Esophagus squamous epithelium (tissue), 5 donors: ENCODE data around the gene CC2D1B. TPM values are rescaled to one million over a fixed set of nuclear protein-coding genes. Genes with fewer than 3 reads are reported as not detected.
A peak's percentile ranks its signal among the peaks of the same experiment; 100 is the strongest.
"Not testable (repeated sequence)": the region's sequence is repeated elsewhere in the genome, so short reads cannot be mapped to it uniquely, and the experiment has no call there.

Experiments used
- DNase-seq: peaks from one replicate; lab custom pipeline; 2025; lab: John Stamatoyannopoulos, UW
- H3K27ac ChIP-seq, 4 donors: fragments of 200-600 bp; sonication (generic); one replicate each; pipeline ENCODE4 v1.5.1; 2016 to 2019; ENCODE audit warnings: mild to moderate bottlenecking in 1 of 4
- H3K27me3 ChIP-seq, 4 donors: fragments of 200-600 bp; sonication (generic); 1 replicate in 3 of 4; 2 replicates in 1 of 4; pipeline versions ENCODE4 v1.5.1 to v1.6.0; 2017 to 2021; ENCODE audit warnings: antibody characterized with exemption in 1 of 4
- H3K36me3 ChIP-seq, 3 donors: fragments of 200-600 bp; sonication (generic); one replicate each; pipeline ENCODE4 v1.5.1; 2016 to 2019
- H3K4me1 ChIP-seq, 3 donors: fragments of 200-600 bp; sonication (generic); one replicate each; pipeline ENCODE4 v1.5.1; 2017 to 2019
- H3K4me3 ChIP-seq, 4 donors: fragments of 200-600 bp; sonication (generic); 1 replicate in 3 of 4; 2 replicates in 1 of 4; pipeline ENCODE4 v1.5.1; 2016 to 2019; ENCODE audit warnings: mild to moderate bottlenecking in 2 of 4, moderate library complexity in 1 of 4
- H3K9me3 ChIP-seq, 3 donors: fragments of 200-600 bp; sonication (generic); one replicate each; pipeline ENCODE4 v1.5.1; 2016 to 2019
- CTCF ChIP-seq, 6 experiments: fragments of 450-650 bp in 4 of 6; fragments of 200-600 bp in 2 of 6; sonication (generic) in 2 of 6; IDR thresholded peaks; one replicate each; pipeline ENCODE4 v1.5.1; 2016 to 2019; ENCODE audit warnings: antibody characterized with exemption in 6 of 6, mild to moderate bottlenecking in 4 of 6, moderate library complexity in 4 of 6
- POLR2A ChIP-seq, 4 donors: fragments of 450-650 bp; IDR thresholded peaks; one replicate each; pipeline ENCODE4 v1.6.1; 2017; ENCODE audit warnings: antibody characterized with exemption in 4 of 4, mild to moderate bottlenecking in 4 of 4, moderate library complexity in 3 of 4
- WGBS, 2 donors: methylation state at CpG; one replicate each; pipeline ENCODE4 v1.1.5; 2018; 5-methylcytosine and 5-hydroxymethylcytosine counted together
- intact Hi-C: fragments of 100-400 bp; cut with DNase I; formaldehyde crosslinking; loops from one replicate; pipeline ENCODE4 v1.15.0; 2022
- total RNA-seq, 4 donors: library from RNA; depleted of rRNA; stranded (reverse); fragments of >200 nt; gene quantifications; one replicate each; pipeline ENCODE4 v1.1.0, GENCODE V29; 2016
- donor health status: DM: yes; HTN: yes; CAD: no.

Gene CC2D1B
- total RNA-seq, 4 donors from 2014 or later = 16.9 to 21.2 (median 18.3) TPM

GRCh38 chr1:52393174-52393573 lies 27.2 kb upstream of the CC2D1B start:
- no peaks in the 10 kb centered on the region for H3K9me3 ChIP-seq
- H3K4me1 ChIP-seq = no peaks in the 10 kb centered on the region
- DNase-seq = no peak
- H3K27ac ChIP-seq = no peak overlapping the region
- H3K4me3 ChIP-seq = no peak overlapping the region
- no peaks in the 10 kb centered on the region for H3K27me3 ChIP-seq
- TF ChIP-seq POLR2A (IDR thresholded peaks at IDR 0.05) (no peak), CTCF (IDR thresholded peaks at IDR 0.05) (no peak)
- 88 to 93% methylated on average over 5 of the region's 5 CpGs for WGBS, 2 donors
- peaks cover 0 to 13% (median 0%) of the 10 kb centered on the region in 3 donors for H3K36me3 ChIP-seq
- intact Hi-C loops = no loop called here

- no peaks in the 10 kb centered on the region for H3K9me3 ChIP-seq
- H3K27me3 ChIP-seq = no peaks in the 10 kb centered on the region
- H3K4me1 ChIP-seq = peaks cover 0 to 7% (median 0%) of the 10 kb centered on the region in 3 donors
- WGBS, 2 donors = 27 to 46% methylated on average over 2 to 5 of the region's 5 CpGs
- H3K27ac ChIP-seq = peak overlapping the region in 2 of 4 donors; percentile 16 to 34
- intact Hi-C loops = no loop called here
- peaks cover 0 to 24% (median 0%) of the 10 kb centered on the region in 3 donors for H3K36me3 ChIP-seq
- no peak for TF ChIP-seq POLR2A (IDR thresholded peaks at IDR 0.05)
- no peak for TF ChIP-seq CTCF (IDR thresholded peaks at IDR 0.05)
- no peak for DNase-seq
- H3K4me3 ChIP-seq = no peak overlapping the region
Measured at GRCh38 chr1:52386458-52386857, 20.5 kb upstream of the CC2D1B start.

- Histone ChIP-seq H3K27ac (no peak overlapping the region), H3K27me3 (no peaks in the 10 kb centered on the region)
- no peak for TF ChIP-seq CTCF (IDR thresholded peaks at IDR 0.05)
- no peak for TF ChIP-seq POLR2A (IDR thresholded peaks at IDR 0.05)
Measured at GRCh38 chr1:52385376-52385775, 19.4 kb upstream of the CC2D1B start.

GRCh38 chr1:52369851-52370250 lies 3.8 kb upstream of the CC2D1B start:
- H3K4me3 ChIP-seq, H3K27ac ChIP-seq, H3K9me3 ChIP-seq, intact Hi-C loops, DNase-seq, H3K27me3 ChIP-seq: not testable (repeated sequence)
- Histone ChIP-seq H3K36me3 (peaks cover 0 to 18% (median 0%) of the 10 kb centered on the region in 3 donors), H3K4me1 (peaks cover 15 to 37% (median 17%) of the 10 kb centered on the region in 3 donors)
- 54 to 73% methylated on average over 1 of the region's 1 CpG for WGBS, 2 donors

More at GRCh38 chr1:52385376-52385775, 19.4 kb upstream of the CC2D1B start:
- Histone ChIP-seq H3K36me3 (peaks cover 0 to 24% (median 0%) of the 10 kb centered on the region in 3 donors), H3K4me1 (peaks cover 0 to 7% (median 0%) of the 10 kb centered on the region in 3 donors), H3K9me3 (no peaks in the 10 kb centered on the region), H3K4me3 (no peak overlapping the region)
- WGBS, 2 donors = 93 to 96% methylated on average over 3 of the region's 3 CpGs
- no peak for DNase-seq
- intact Hi-C loops = no loop called here

GRCh38 chr1:52368383-52369172 lies 2.6 kb upstream of the CC2D1B start:
- H3K36me3 ChIP-seq = peaks cover 0 to 15% (median 0%) of the 10 kb centered on the region in 3 donors
- peak overlapping the region; percentile 50 to 73 (median 52) for H3K4me3 ChIP-seq
- no peaks in the 10 kb centered on the region for H3K27me3 ChIP-seq
- peak overlapping the region; percentile 80 to 89 (median 88) for H3K27ac ChIP-seq
- WGBS, 2 donors = 6 to 14% methylated on average over 11 to 38 of the region's 51 CpGs
- intact Hi-C loops = no loop called here
- H3K4me1 ChIP-seq = peaks cover 21 to 50% (median 25%) of the 10 kb centered on the region in 3 donors
- TF ChIP-seq POLR2A (IDR thresholded peaks at IDR 0.05) (no peak), CTCF (IDR thresholded peaks at IDR 0.05) (no peak)
- no peak for DNase-seq
- no peaks in the 10 kb centered on the region for H3K9me3 ChIP-seq
